Right lobe of liver (tissue), 4 donors: ENCODE results near the gene ARHGEF7.

Experiments
- POLR2A ChIP-seq: fragments of 450-650 bp; IDR thresholded peaks from one replicate; pipeline ENCODE4 v1.6.1; 2017; ENCODE audit warnings: antibody characterized with exemption, mild to moderate bottlenecking
- TF ChIP-seq, protein P1 (sequence below), 4 donors: fragments of 200-600 bp in 3 of 4; fragments of 450-650 bp in 1 of 4; IDR thresholded peaks; one replicate each; pipeline versions ENCODE4 v1.5.1 to v1.8.0; 2016 to 2022; ENCODE audit warnings: antibody characterized with exemption in 4 of 4, mild to moderate bottlenecking in 2 of 4
- donor health status: DM: no; HTN: no; CAD: no.
- donor health status: DM: no; HTN: no; CAD: no.
- donor health status: DM: no; HTN: yes; CAD: no.

- TF ChIP-seq, protein P1, sequence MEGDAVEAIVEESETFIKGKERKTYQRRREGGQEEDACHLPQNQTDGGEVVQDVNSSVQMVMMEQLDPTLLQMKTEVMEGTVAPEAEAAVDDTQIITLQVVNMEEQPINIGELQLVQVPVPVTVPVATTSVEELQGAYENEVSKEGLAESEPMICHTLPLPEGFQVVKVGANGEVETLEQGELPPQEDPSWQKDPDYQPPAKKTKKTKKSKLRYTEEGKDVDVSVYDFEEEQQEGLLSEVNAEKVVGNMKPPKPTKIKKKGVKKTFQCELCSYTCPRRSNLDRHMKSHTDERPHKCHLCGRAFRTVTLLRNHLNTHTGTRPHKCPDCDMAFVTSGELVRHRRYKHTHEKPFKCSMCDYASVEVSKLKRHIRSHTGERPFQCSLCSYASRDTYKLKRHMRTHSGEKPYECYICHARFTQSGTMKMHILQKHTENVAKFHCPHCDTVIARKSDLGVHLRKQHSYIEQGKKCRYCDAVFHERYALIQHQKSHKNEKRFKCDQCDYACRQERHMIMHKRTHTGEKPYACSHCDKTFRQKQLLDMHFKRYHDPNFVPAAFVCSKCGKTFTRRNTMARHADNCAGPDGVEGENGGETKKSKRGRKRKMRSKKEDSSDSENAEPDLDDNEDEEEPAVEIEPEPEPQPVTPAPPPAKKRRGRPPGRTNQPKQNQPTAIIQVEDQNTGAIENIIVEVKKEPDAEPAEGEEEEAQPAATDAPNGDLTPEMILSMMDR (IDR thresholded peaks at IDR 0.05) = no peak
- TF ChIP-seq POLR2A = no peak
Observed at GRCh38 chr13:111076155-111077013, 38.7 kb upstream of the ARHGEF7 start.
